Tongue (tissue), 3 donors: ENCODE results near the gene PIRT. TPM values are rescaled to one million over a fixed set of nuclear protein-coding genes. Genes with fewer than 3 reads are reported as not detected.
A peak's percentile ranks its signal among the peaks of the same experiment; 100 is the strongest.

Experiments used
- DNase-seq: peaks from one replicate; pipeline ENCODE4 v3.0.0-alpha.2; 2015
- small RNA-seq: library from RNA; depleted of rRNA; stranded (forward); fragments of <200 nt; gene quantifications from one replicate; pipeline ENCODE3, GENCODE V24; 2014; ENCODE audit warnings: low replicate concordance
- total RNA-seq: library from RNA; depleted of rRNA; stranded (reverse); fragments of >200 nt; gene quantifications from one replicate; pipeline ENCODE4 v1.2.3, GENCODE V29; 2014

The PIRT gene
- total RNA-seq, 1 donor from 2014 or later = 0.82 TPM

GRCh38 chr17:10787306-10788045, 50.4 kb downstream of the PIRT start:
- DNase-seq = no peak

- no peak for DNase-seq
Measured at GRCh38 chr17:10785295-10785694, 52.6 kb downstream of the PIRT start.

DNA sequence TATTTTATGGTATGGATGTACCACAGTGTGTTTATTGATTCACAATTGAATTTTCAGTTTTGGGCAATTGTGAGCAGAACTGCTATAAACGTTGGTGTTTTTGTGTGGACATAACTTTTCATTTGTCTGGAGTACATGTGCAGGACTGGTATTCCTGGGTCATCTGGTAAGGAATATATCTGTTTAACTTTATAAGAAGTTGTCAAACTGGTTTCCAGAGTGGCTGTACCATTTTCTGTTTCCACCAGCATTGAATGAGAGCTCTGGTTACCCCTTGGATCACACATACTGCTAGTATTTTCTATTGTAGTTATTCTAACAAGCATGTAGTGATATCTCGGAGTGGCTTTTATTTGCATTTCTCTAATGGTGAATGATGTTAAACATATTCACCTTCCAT, 58.3 kb downstream of the PIRT start:
- no peak for DNase-seq

- DNase-seq = no peak
Measured at GRCh38 chr17:10777890-10778289, 60.0 kb downstream of the PIRT start.

DNA sequence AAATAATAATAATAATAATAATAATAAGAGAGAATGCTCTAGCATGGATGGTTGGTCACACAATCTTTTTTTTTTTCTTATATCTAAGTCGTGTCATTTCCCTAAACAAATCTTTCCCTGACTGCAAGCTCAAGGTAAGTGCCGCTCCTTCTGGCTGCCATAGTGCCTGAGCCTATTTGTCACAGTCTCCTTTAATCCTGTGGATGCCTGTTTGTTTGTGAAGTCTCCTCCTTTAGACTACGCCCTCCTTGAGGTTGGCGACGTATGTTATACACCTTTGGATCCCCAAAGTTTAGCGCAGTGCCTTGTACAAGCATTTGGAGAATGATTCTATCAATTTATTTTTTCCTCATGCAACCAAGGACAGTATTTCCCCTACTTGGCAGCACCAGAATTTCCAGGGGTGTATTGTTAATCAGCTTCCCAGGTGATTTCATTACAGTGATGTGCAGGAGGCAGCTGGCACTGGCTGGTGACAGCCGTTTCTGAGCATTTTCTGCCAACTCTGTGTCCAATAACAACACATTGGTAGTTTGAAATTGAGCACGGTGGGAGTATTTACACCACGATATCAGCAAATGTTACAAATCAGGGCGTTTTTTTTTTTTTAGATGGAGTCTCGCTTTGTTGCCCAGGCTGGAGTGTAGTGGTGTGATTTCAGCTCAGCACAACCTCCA, 60.6 kb downstream of the PIRT start:
- DNase-seq = no peak

GRCh38 chr17:10776381-10776780, 61.5 kb downstream of the PIRT start:
- no peak for DNase-seq

DNA sequence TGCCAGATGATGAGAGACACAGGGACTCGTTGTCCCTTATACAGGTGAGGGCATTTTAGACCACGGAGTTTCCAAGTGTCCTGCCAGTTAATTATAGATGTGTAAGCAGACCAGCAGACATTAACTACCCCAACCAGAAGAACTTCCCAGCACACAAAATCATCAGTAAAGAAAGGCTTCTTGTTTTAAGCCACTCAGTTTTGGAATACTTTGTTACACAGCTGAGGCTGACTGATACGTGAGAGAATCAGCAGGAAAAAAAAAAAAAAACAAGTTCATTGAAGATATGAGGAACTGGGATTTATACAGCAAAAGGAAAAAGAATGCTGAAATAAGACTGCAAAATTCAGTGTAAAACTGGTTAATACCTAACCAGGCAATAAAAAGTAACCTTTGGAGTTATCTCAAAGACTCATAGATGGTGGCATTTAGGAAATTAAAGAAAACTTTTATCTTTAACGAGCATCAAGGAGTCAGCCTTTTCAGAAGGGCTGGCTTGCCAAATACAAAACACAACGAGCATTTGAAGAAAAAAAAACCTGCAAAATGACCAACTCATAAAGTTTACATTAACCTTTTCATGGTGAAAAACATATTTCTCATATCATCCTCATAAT, 62.0 kb downstream of the PIRT start:
- no peak for DNase-seq

DNA sequence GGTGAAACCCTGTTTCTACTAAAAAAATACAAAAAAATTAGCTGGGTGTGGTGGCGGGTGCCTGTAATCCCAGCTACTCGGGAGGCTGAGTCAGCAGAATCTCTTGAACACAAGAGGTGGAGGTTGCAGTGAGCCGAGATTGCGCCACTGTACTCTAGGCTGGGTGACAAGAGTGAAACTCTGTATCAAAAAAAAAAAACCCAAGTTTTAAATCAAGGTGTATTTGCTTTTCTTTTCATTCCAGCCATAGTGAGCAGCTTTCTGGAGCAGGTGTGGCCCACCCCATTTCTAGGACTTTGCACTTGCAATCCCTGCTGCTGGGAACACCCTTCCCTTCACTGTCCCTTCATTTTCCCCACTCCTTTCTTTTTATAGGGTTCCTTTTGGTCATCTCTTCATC, 62.8 kb downstream of the PIRT start:
- DNase-seq = no peak

DNA sequence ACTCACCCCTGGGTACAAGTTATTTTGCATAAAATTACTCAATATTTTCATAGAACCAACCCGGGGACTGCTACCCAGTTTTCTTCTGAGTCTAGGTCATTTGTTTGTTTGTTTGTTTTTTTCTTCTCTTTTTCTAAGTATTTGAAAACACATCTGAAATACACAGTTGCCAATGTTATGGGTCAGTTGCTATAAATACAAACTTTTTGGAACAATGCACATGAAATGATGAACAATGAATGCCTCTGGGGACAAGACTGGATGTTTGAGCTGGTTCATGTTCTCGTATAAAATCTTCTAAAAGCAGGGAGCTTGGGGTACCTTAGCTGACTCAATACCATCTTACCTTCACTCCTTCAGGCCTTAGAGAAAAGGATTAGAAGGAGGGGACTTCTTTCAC, 64.5 kb downstream of the PIRT start:
- DNase-seq = peak; percentile 48

Small RNA genes within 50 kb of the gene (small RNA-seq; reads per million reads assigned to genes)
- gene AC015908.2 (not detected), gene RNU6-1065P (not detected), gene TMEM238L (not detected)

Other genes with a start within 250 kb of the PIRT start
- 9,382 TPM for gene MYH3, start 180.8 kb downstream of the PIRT start, total RNA-seq
- 28.1 TPM for gene SCO1, start 140.6 kb downstream of the PIRT start, total RNA-seq
- 23.6 TPM for gene ADPRM, start 140.5 kb downstream of the PIRT start, total RNA-seq
- 3.8 TPM for gene TMEM220, start 108.1 kb downstream of the PIRT start, total RNA-seq
- not detected for gene TMEM238L, start 34.0 kb downstream of the PIRT start, total RNA-seq